ENCODE data around the gene SMG9.
"Not testable (repeated sequence)": the region's sequence is repeated elsewhere in the genome, so short reads cannot be mapped to it uniquely, and the experiment has no call there.

The SMG9 gene

GRCh38 chr19:43691755-43692154 is 63.0 kb downstream of the SMG9 start:
- DNase-seq (ENCODE audit: low read depth in 3 of 3) = no peak

GRCh38 chr19:43690890-43691289 is 63.9 kb downstream of the SMG9 start:
- no peak for DNase-seq (ENCODE audit: low read depth in 3 of 3)

GRCh38 chr19:43690444-43690843 is 64.3 kb downstream of the SMG9 start:
- DNase-seq (ENCODE audit: low read depth in 3 of 3) = no peak

- DNase-seq (ENCODE audit: low read depth in 3 of 3) = no peak
Measured at GRCh38 chr19:43688059-43688701, 66.6 kb downstream of the SMG9 start.

- DNase-seq (ENCODE audit: low read depth in 3 of 3) = no peak
Measured at GRCh38 chr19:43687660-43687997, 67.1 kb downstream of the SMG9 start.

GRCh38 chr19:43684326-43684725 is 70.4 kb downstream of the SMG9 start:
- DNase-seq (ENCODE audit: low read depth in 3 of 3) = no peak

- DNase-seq (ENCODE audit: low read depth in 3 of 3) = no peak
Measured at GRCh38 chr19:43683905-43684304, 70.9 kb downstream of the SMG9 start.

- no peak for DNase-seq (ENCODE audit: low read depth in 3 of 3)
Measured at GRCh38 chr19:43682824-43683661, 71.7 kb downstream of the SMG9 start.

- not testable (repeated sequence) for DNase-seq (ENCODE audit: low read depth in 3 of 3)
Measured at GRCh38 chr19:43682269-43682668, 72.5 kb downstream of the SMG9 start.

GRCh38 chr19:43681821-43682220 is 72.9 kb downstream of the SMG9 start:
- no peak for DNase-seq (ENCODE audit: low read depth in 3 of 3)

GRCh38 chr19:43678512-43679261 is 76.1 kb downstream of the SMG9 start:
- DNase-seq (ENCODE audit: low read depth in 3 of 3) = no peak
